ENCODE measurements around the gene CALHM5. TPM values are rescaled to one million over a fixed set of nuclear protein-coding genes. Genes with fewer than 3 reads are reported as not detected.
A peak's percentile ranks its signal among the peaks of the same experiment; 100 is the strongest.

CALHM5 gene
- total and polyA plus RNA-seq, 2 experiments from 2014 or later = 0.51 to 9.8 TPM

- H2AFZ ChIP-seq = no peak overlapping the region
- no peaks in the 10 kb centered on the region for H3F3A ChIP-seq (ENCODE audit: insufficient read depth)
- no peaks in the 10 kb centered on the region for H3K36me3 ChIP-seq (ENCODE audit: low read depth)
- H4K20me1 ChIP-seq (ENCODE audit: insufficient read depth) = no peaks in the 10 kb centered on the region
- no peak for DNase-seq
- no peak overlapping the region for H3K9ac ChIP-seq
- in situ Hi-C loops (cut with MboI) = no loop called here
- H3K79me2 ChIP-seq (ENCODE audit: insufficient read depth) = no peaks in the 10 kb centered on the region
- no peak overlapping the region for H3K27ac ChIP-seq
- H3K4me3 ChIP-seq = no peak overlapping the region
- H3K27me3 ChIP-seq (replicated peaks; ENCODE audit: insufficient read depth) = no peaks in the 10 kb centered on the region
- no peak overlapping the region for H3K4me2 ChIP-seq (ENCODE audit: unreplicated experiment)
- H3K9me3 ChIP-seq (ENCODE audit: low read depth) = no peaks in the 10 kb centered on the region
- H3K9me2 ChIP-seq (ENCODE audit: insufficient read depth) = no peaks in the 10 kb centered on the region
- WGBS, 2 experiments (ENCODE audit: low coverage in 1 of 2, low lambda C conversion rate in 2 of 2, missing lambda C conversion rate in 2 of 2) = 45 to 47% methylated on average over 3 of the region's 3 CpGs
- no peaks in the 10 kb centered on the region for H3K4me1 ChIP-seq (ENCODE audit: insufficient read depth)
- TF ChIP-seq EZH2phosphoT487 (IDR thresholded peaks at IDR 0.05; ENCODE audit: insufficient read depth, low read depth) = no peak
- TF ChIP-seq EZH2 (IDR thresholded peaks at IDR 0.05; ENCODE audit: insufficient read depth, poor library complexity, severe bottlenecking) = no peak
These were observed 14.2 kb upstream of the CALHM5 start for GRCh38 chr6:116497113-116497676.

- Histone ChIP-seq H3K36me3 (ENCODE audit: low read depth) (no peaks in the 10 kb centered on the region), H3K9ac (no peak overlapping the region), H3F3A (ENCODE audit: insufficient read depth) (no peaks in the 10 kb centered on the region), H3K4me1 (ENCODE audit: insufficient read depth) (no peaks in the 10 kb centered on the region), H3K4me3 (no peak overlapping the region), H3K27ac (no peak overlapping the region), H3K79me2 (ENCODE audit: insufficient read depth) (no peaks in the 10 kb centered on the region), H3K9me3 (ENCODE audit: low read depth) (no peaks in the 10 kb centered on the region), H3K9me2 (ENCODE audit: insufficient read depth) (no peaks in the 10 kb centered on the region), H2AFZ (no peak overlapping the region; the same call in 1 of the 2 replicates), H3K4me2 (ENCODE audit: unreplicated experiment) (no peak overlapping the region), H3K27me3 (replicated peaks; ENCODE audit: insufficient read depth) (no peaks in the 10 kb centered on the region), H4K20me1 (ENCODE audit: insufficient read depth) (no peaks in the 10 kb centered on the region)
- WGBS, 2 experiments (ENCODE audit: low coverage in 1 of 2, low lambda C conversion rate in 2 of 2, missing lambda C conversion rate in 2 of 2) = 56 to 63% methylated on average over 9 of the region's 9 CpGs
- TF ChIP-seq EZH2 (IDR thresholded peaks at IDR 0.05; ENCODE audit: insufficient read depth, poor library complexity, severe bottlenecking) (no peak), EZH2phosphoT487 (IDR thresholded peaks at IDR 0.05; ENCODE audit: insufficient read depth, low read depth) (no peak)
- peak; percentile 2 for DNase-seq
- in situ Hi-C loops (cut with MboI) = no loop called here
These were observed 10.4 kb upstream of the CALHM5 start for GRCh38 chr6:116500969-116501433.

DNA sequence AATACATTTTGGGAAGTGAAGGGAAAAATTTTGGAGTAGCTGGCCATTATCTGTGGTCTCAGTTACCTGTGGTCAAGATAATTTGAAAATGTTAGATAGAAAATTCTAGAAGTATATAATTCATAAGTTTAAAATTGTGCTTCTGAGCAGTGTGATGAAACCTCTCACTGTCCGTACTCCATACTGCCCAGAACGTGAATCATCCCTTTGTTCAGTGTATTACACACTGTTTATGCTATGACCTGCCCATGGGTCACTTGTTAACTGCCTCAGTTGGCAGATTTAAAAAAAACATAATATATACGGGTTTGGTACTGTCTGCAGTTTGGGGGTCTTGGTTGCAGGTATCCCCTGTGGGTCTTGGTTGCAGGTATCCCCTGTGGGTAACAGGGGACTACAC, 4.1 kb upstream of the CALHM5 start:
- no peaks in the 10 kb centered on the region for H4K20me1 ChIP-seq (ENCODE audit: insufficient read depth)
- H3F3A ChIP-seq (ENCODE audit: insufficient read depth) = peaks cover 8% of the 10 kb centered on the region
- 31 to 40% methylated on average over 3 of the region's 3 CpGs for WGBS, 2 experiments (ENCODE audit: low coverage in 1 of 2, low lambda C conversion rate in 2 of 2, missing lambda C conversion rate in 2 of 2)
- peaks cover 9% of the 10 kb centered on the region for H3K4me1 ChIP-seq (ENCODE audit: insufficient read depth)
- in situ Hi-C loops (cut with MboI) = no loop called here
- H3K27me3 ChIP-seq (replicated peaks; ENCODE audit: insufficient read depth) = no peaks in the 10 kb centered on the region
- peak overlapping the region; percentile 30; the same call in 1 of the 2 replicates for H2AFZ ChIP-seq
- no peak for TF ChIP-seq EZH2phosphoT487 (IDR thresholded peaks at IDR 0.05; ENCODE audit: insufficient read depth, low read depth)
- TF ChIP-seq EZH2 (IDR thresholded peaks at IDR 0.05; ENCODE audit: insufficient read depth, poor library complexity, severe bottlenecking) = no peak
- no peak overlapping the region for H3K4me3 ChIP-seq
- H3K27ac ChIP-seq = peak overlapping the region; percentile 36; the same call in 1 of the 2 replicates
- no peaks in the 10 kb centered on the region for H3K79me2 ChIP-seq (ENCODE audit: insufficient read depth)
- peak; percentile 81 for DNase-seq
- H3K9ac ChIP-seq = 0 out of 2 replicates have a peak overlapping the region, but pooled peaks have one; percentile 39
- H3K36me3 ChIP-seq (ENCODE audit: low read depth) = no peaks in the 10 kb centered on the region
- H3K9me3 ChIP-seq (ENCODE audit: low read depth) = no peaks in the 10 kb centered on the region
- H3K4me2 ChIP-seq (ENCODE audit: unreplicated experiment) = peak overlapping the region; percentile 37
- H3K9me2 ChIP-seq (ENCODE audit: insufficient read depth) = no peaks in the 10 kb centered on the region

GRCh38 chr6:116508527-116508926, 2.9 kb upstream of the CALHM5 start:
- DNase-seq = no peak
- TF ChIP-seq EZH2 (IDR thresholded peaks at IDR 0.05; ENCODE audit: insufficient read depth, poor library complexity, severe bottlenecking) (no peak), EZH2phosphoT487 (IDR thresholded peaks at IDR 0.05; ENCODE audit: insufficient read depth, low read depth) (no peak)
- Histone ChIP-seq H2AFZ (no peak overlapping the region), H3K27me3 (replicated peaks; ENCODE audit: insufficient read depth) (no peaks in the 10 kb centered on the region), H3K9me3 (ENCODE audit: low read depth) (no peaks in the 10 kb centered on the region), H4K20me1 (ENCODE audit: insufficient read depth) (no peaks in the 10 kb centered on the region), H3K4me2 (ENCODE audit: unreplicated experiment) (no peak overlapping the region), H3K36me3 (ENCODE audit: low read depth) (no peaks in the 10 kb centered on the region), H3K27ac (no peak overlapping the region), H3K4me1 (ENCODE audit: insufficient read depth) (peaks cover 18% of the 10 kb centered on the region), H3K4me3 (no peak overlapping the region), H3F3A (ENCODE audit: insufficient read depth) (peaks cover 17% of the 10 kb centered on the region), H3K9ac (no peak overlapping the region), H3K79me2 (ENCODE audit: insufficient read depth) (peaks cover 11% of the 10 kb centered on the region), H3K9me2 (ENCODE audit: insufficient read depth) (no peaks in the 10 kb centered on the region)
- in situ Hi-C loops (cut with MboI) = no loop called here
